NT2/D1 (cell line): Measurements from ENCODE around the gene HS3ST2.

Source experiments
- SUZ12 ChIP-seq: IDR thresholded peaks from 2 replicates; pipeline ENCODE4 v1.6.1; 2011; ENCODE audit not compliant: insufficient read length, insufficient read depth; ENCODE audit errors: extremely low read depth
- YY1 ChIP-seq: IDR thresholded peaks from 2 replicates; pipeline ENCODE4 v1.6.1; 2011; ENCODE audit not compliant: insufficient read length, insufficient read depth
- ZNF274 ChIP-seq: IDR thresholded peaks from 2 replicates; pipeline ENCODE4 v1.6.1; 2011; ENCODE audit warnings: mild to moderate bottlenecking, low read depth, low read length

- TF ChIP-seq SUZ12 (no peak), YY1 (no peak), ZNF274 (no peak)
These were observed 9.1 kb upstream of the HS3ST2 start for GRCh38 chr16:22804893-22805292.
